VCaP (cell line): ENCODE data around the gene MFSD6.

Experiments
- H3K27ac ChIP-seq: fragments of 450-650 bp; 2 replicates; pipeline ENCODE4 v1.5.1; 2017
- TF ChIP-seq, protein P1 (sequence below): fragments of 450-650 bp; conservative IDR thresholded peaks from 2 replicates; pipeline ENCODE4 v1.5.1; 2017; ENCODE audit warnings: mild to moderate bottlenecking, moderate library complexity

Gene MFSD6

DNA sequence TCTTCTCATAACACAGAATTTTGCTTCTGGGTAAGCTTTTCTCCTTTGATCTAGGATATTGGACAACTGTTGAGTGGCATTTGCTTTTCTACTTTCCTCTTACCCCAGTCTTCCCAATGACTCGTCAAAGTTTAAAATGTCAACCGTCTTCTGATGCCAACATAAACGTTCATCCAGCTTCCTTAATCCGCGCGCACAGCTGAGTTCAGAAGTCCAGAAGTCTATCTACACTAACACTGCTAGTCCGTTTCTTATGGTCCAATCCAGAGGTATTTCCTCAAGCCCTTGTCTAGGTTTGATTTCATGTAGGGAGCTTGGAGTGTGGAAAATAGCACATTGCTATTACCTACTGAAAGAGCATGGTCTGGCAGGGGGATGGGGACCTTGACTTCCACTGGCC lies 48.7 kb downstream of the MFSD6 start:
- TF ChIP-seq, protein P1, sequence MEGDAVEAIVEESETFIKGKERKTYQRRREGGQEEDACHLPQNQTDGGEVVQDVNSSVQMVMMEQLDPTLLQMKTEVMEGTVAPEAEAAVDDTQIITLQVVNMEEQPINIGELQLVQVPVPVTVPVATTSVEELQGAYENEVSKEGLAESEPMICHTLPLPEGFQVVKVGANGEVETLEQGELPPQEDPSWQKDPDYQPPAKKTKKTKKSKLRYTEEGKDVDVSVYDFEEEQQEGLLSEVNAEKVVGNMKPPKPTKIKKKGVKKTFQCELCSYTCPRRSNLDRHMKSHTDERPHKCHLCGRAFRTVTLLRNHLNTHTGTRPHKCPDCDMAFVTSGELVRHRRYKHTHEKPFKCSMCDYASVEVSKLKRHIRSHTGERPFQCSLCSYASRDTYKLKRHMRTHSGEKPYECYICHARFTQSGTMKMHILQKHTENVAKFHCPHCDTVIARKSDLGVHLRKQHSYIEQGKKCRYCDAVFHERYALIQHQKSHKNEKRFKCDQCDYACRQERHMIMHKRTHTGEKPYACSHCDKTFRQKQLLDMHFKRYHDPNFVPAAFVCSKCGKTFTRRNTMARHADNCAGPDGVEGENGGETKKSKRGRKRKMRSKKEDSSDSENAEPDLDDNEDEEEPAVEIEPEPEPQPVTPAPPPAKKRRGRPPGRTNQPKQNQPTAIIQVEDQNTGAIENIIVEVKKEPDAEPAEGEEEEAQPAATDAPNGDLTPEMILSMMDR, result no peak
- H3K27ac ChIP-seq, result no peak overlapping the region

GRCh38 chr2:190457256-190457655 lies 49.1 kb downstream of the MFSD6 start:
- TF ChIP-seq, protein P1, result no peak
- no peak overlapping the region for H3K27ac ChIP-seq

- TF ChIP-seq, protein P1, result no peak
- H3K27ac ChIP-seq, result no peak overlapping the region
Measured at GRCh38 chr2:190458352-190459107, 50.4 kb downstream of the MFSD6 start.

DNA sequence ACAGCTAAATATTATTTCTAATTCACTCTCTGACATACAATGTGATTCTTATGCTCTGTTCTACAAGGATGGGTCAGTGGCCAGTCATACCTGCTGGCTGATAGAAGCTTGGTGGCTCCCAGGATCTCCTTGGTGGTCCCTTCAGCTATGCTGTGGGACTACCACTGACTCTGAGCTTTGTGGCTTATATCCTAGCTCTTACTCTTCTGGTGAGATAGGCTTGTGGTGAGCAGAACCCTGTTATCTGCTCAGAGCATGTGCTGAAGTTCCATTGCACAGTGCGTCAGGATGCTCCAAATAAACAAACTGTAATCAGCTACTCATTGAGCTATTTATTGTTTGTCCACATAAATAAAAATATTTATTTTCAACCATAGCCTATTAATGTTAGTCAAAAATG lies 51.7 kb downstream of the MFSD6 start:
- no peak overlapping the region for H3K27ac ChIP-seq
- TF ChIP-seq, protein P1, result no peak

- TF ChIP-seq, protein P1, result no peak
- no peak overlapping the region for H3K27ac ChIP-seq
Measured at GRCh38 chr2:190460487-190460886, 52.3 kb downstream of the MFSD6 start.

DNA sequence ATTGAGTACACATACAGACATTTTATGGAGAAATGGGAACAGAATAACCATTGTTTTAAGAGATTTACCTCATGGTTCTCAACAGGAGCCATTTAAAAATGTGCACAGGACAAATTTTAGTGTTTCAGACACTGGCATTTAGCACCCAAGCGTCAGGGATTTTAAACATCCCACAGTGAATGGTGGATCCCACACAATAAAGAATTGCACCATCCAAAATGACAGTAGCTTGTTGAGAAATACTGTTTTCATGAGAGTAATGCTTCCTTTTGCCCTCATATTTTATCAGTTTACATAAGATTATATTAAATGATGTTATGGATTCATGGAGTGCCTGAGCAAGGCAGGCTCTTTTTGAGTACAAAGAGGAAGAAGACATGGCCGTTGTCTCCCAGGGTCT lies 54.0 kb downstream of the MFSD6 start:
- TF ChIP-seq, protein P1, result no peak

DNA sequence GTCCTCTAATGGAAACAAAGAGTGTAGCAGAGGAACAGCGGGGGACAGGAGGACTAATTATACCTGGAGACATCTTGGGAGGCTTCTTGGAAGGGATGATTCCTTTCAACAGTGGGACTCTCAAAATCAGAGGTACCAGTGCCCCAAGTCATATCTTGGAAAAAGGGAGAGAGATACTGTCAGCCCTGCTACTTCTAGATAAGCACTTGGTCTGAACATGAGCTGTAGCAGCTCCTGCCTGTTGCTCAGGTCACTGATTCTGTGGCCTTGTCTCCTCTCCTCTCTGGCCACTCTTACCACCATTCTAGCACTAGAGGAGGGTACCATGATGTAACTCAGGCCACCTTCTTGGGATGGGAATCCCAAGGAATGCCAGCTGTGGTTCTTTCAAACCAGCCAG lies 54.5 kb downstream of the MFSD6 start:
- H3K27ac ChIP-seq, result no peak overlapping the region
- TF ChIP-seq, protein P1, result no peak

More for the DNA sequence above, 54.0 kb downstream of the MFSD6 start:
- H3K27ac ChIP-seq, result no peak overlapping the region
